HG02943 (cell line): ENCODE data around the gene SENP8.
A peak's percentile ranks its signal among the peaks of the same experiment; 100 is the strongest.

Experiments used
- ATAC-seq: cut with Tn5 transposase; IDR thresholded peaks from one replicate; pipeline ENCODE4 v1.9.1; 2021; ENCODE audit warnings: mild to moderate bottlenecking, low read depth, moderate library complexity; ENCODE audit not compliant: unreplicated experiment

SENP8 gene

GRCh38 chr15:72112805-72113204 lies 5.4 kb upstream of the SENP8 start:
- no peak for ATAC-seq

GRCh38 chr15:72113347-72114031 lies 4.7 kb upstream of the SENP8 start:
- ATAC-seq: no peak

- peak; percentile 8 for ATAC-seq
These were observed 1.3 kb upstream of the SENP8 start for GRCh38 chr15:72116731-72117485.

- peak; percentile 71 for ATAC-seq
These were observed 652 bp upstream of the SENP8 start for GRCh38 chr15:72117486-72118016.

GRCh38 chr15:72124218-72124617 lies 6.0 kb downstream of the SENP8 start:
- no peak for ATAC-seq

GRCh38 chr15:72127724-72128322 lies 9.6 kb downstream of the SENP8 start:
- no peak for ATAC-seq

GRCh38 chr15:72128359-72128758 lies 10.2 kb downstream of the SENP8 start:
- no peak for ATAC-seq

GRCh38 chr15:72130272-72130671 lies 12.1 kb downstream of the SENP8 start:
- no peak for ATAC-seq

- ATAC-seq: no peak
These were observed 13.7 kb downstream of the SENP8 start for GRCh38 chr15:72131922-72132321.

GRCh38 chr15:72133211-72133610 lies 15.0 kb downstream of the SENP8 start:
- ATAC-seq: no peak

GRCh38 chr15:72135719-72136118 lies 17.5 kb downstream of the SENP8 start:
- no peak for ATAC-seq

- no peak for ATAC-seq
These were observed 18.2 kb downstream of the SENP8 start for GRCh38 chr15:72136170-72137051.

- ATAC-seq: no peak
These were observed 21.5 kb downstream of the SENP8 start for GRCh38 chr15:72139667-72140066.

- ATAC-seq: no peak
These were observed 21.9 kb downstream of the SENP8 start for GRCh38 chr15:72140088-72140487.

- peak; percentile 99 for ATAC-seq
These were observed 23.2 kb downstream of the SENP8 start for GRCh38 chr15:72141171-72142084.

- ATAC-seq: no peak
These were observed 28.0 kb downstream of the SENP8 start for GRCh38 chr15:72146221-72146620.

- ATAC-seq: no peak
These were observed 28.7 kb downstream of the SENP8 start for GRCh38 chr15:72146934-72147333.

- no peak for ATAC-seq
These were observed 29.2 kb downstream of the SENP8 start for GRCh38 chr15:72147418-72147817.

GRCh38 chr15:72153269-72154000 lies 35.2 kb downstream of the SENP8 start:
- ATAC-seq: no peak
